B cell (primary cell): ENCODE results near the gene C1R.

Experiments used
- CTCF ChIP-seq: fragments of 200-600 bp; IDR thresholded peaks from one replicate; pipeline ENCODE4 v1.8.0; 2022; ENCODE audit warnings: antibody characterized with exemption, mild to moderate bottlenecking
- EZH2 ChIP-seq: IDR thresholded peaks from 2 replicates; pipeline ENCODE4 v1.6.1; 2012; ENCODE audit warnings: borderline replicate concordance, low read depth, mild to moderate bottlenecking, moderate library complexity, low read length; ENCODE audit not compliant: insufficient read depth, poor library complexity, severe bottlenecking

- TF ChIP-seq CTCF (no peak), EZH2 (no peak)
These were observed 44.4 kb upstream of the C1R start for GRCh38 chr12:7136676-7137075.
